ENCODE results near the gene ALPG.

Gene ALPG

DNA sequence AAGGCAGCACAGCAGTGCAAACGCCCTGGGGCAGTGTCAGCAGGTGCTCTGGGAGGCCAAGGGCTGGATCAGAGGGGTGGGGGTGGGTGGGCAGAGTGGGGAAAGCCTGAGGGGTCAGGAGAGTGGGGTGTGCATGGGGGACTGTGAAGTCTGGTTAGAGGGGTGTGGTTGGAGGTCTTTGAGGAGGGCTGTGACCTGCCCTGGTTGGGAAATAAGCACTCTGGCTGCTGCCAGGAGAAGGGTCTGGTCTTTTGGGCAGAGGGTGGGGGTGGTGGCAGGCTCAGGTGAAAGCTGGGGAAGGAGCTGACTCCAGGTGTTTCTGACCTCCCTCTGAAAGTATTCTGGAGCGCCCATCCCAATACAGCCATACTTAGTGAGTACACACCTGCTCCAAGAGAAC, 53.5 kb downstream of the ALPG start:
- no peak for DNase-seq
